Measurements from ENCODE around the gene ANG. TPM values are rescaled to one million over a fixed set of nuclear protein-coding genes. Genes with fewer than 3 reads are reported as not detected.
A peak's percentile ranks its signal among the peaks of the same experiment; 100 is the strongest.

The ANG gene
- total RNA-seq, 1 experiment from 2014 or later: 5.8 TPM

GRCh38 chr14:20697273-20698017, 8.9 kb downstream of the ANG start:
- Histone ChIP-seq H3K79me2 (ENCODE audit: insufficient read depth, low read length) (no peaks in the 10 kb centered on the region), H3K4me1 (ENCODE audit: control insufficient read depth in 1 of 2, insufficient read depth in 2 of 2, low read length in 2 of 2) (peaks cover 0 to 3% of the 10 kb centered on the region in 2 experiments; a peak in 1 of 4 replicates), H2AFZ (ENCODE audit: low read depth, low read length, poor library complexity, severe bottlenecking) (no peak overlapping the region), H3K27ac (ENCODE audit: low read depth, low read length) (no peak overlapping the region), H3K36me3 (ENCODE audit: control insufficient read depth in 1 of 2, insufficient read depth in 2 of 2, low read length in 2 of 2) (no peaks in the 10 kb centered on the region), H3K9me2 (ENCODE audit: insufficient read depth) (no peaks in the 10 kb centered on the region), H3K27me3 (ENCODE audit: insufficient read depth, low read length) (no peaks in the 10 kb centered on the region), H3K4me3 (replicated peaks in 1 of 2; ENCODE audit: low read depth in 1 of 2, low read length in 2 of 2) (no peak overlapping the region), H3K9me3 (ENCODE audit: control insufficient read depth in 1 of 2, insufficient read depth in 1 of 2, low read depth in 1 of 2, low read length in 2 of 2) (no peaks in the 10 kb centered on the region), H4K20me1 (ENCODE audit: insufficient read depth) (no peaks in the 10 kb centered on the region), H3K4me2 (ENCODE audit: low read length) (peak overlapping the region; percentile 10; the same call in 1 of the 2 replicates), H3K9ac (ENCODE audit: low read length) (no peak overlapping the region)
- TF ChIP-seq MAX (IDR thresholded peaks at IDR 0.05) (no peak), TCF7L2 (IDR thresholded peaks at IDR 0.05; ENCODE audit: borderline replicate concordance, extremely low read depth, insufficient read depth, insufficient read length) (no peak), RAD21 (IDR thresholded peaks at IDR 0.05; ENCODE audit: low read depth) (peak; percentile 81), REST (IDR thresholded peaks at IDR 0.05; ENCODE audit: low read depth) (no peak), EZH2 (IDR thresholded peaks at IDR 0.05) (no peak), CTCF (IDR thresholded peaks at IDR 0.05 in 2 of 3, conservative IDR thresholded peaks at IDR 0.05 in 1 of 3; ENCODE audit: borderline replicate concordance in 1 of 3, insufficient read depth in 1 of 3, low read depth in 2 of 3, low read length in 2 of 3) (peak; percentile 78 to 85 (median 80)), FOSL1 (IDR thresholded peaks at IDR 0.05; ENCODE audit: low read depth) (no peak), CBX3 (IDR thresholded peaks at IDR 0.05; ENCODE audit: low read depth) (peak; percentile 54; the same call in 1 of the 2 replicates), POLR2A (IDR thresholded peaks at IDR 0.05; ENCODE audit: borderline replicate concordance, extremely low read depth, insufficient read depth, insufficient read length) (no peak), ZBTB33 (IDR thresholded peaks at IDR 0.05; ENCODE audit: extremely low read depth, insufficient replicate concordance, low read length) (no peak), ZFX (IDR thresholded peaks at IDR 0.05) (no peak), SIN3A (IDR thresholded peaks at IDR 0.05; ENCODE audit: low read depth) (no peak), SRF (IDR thresholded peaks at IDR 0.05; ENCODE audit: low read depth) (no peak), POLR2AphosphoS5 (IDR thresholded peaks at IDR 0.05; ENCODE audit: low read depth, low read length) (no peak), ZNF274 (IDR thresholded peaks at IDR 0.05; ENCODE audit: low read depth, low read length) (no peak), SP1 (IDR thresholded peaks at IDR 0.05; ENCODE audit: low read depth) (no peak), EGR1 (IDR thresholded peaks at IDR 0.05; ENCODE audit: low read depth) (no peak)
- intact Hi-C loops (cut with micrococcal nuclease): loop anchor here (1.0 to 2.0 kb wide), 4 partner anchors 158 to 343 kb away; no protein-coding TSS in a partner anchor
- CTCF ChIA-PET: interaction anchor here (0.9 to 3.3 kb wide), 10 partner anchors 40 to 407 kb away, joined by 4 to 13 read pairs (median 8); no protein-coding TSS in a partner anchor
- RAD21 ChIA-PET (ENCODE audit: low non-redundant PET in 1 of 2, low total read pairs in 2 of 2, uncharacterized antibody in 2 of 2, unreplicated experiment in 2 of 2): interaction anchor here in 1 of 2 experiments (1.5 kb wide), 1 partner anchor 158 kb away, joined by 6 read pairs; no protein-coding TSS in a partner anchor
- BruUV-seq (replicated peaks): no TSS peak
- POLR2A ChIA-PET: interaction anchor here (0.6 kb wide), 1 partner anchor 12 kb away, joined by 3 read pairs; no protein-coding TSS in a partner anchor
- DNase-seq (ENCODE audit: low read depth, low spot score) (peak; percentile 55), ATAC-seq (peak; percentile 98)
